Type B pancreatic cell (in vitro differentiated cells): ENCODE data around the gene TMEM255B. TPM values are rescaled to one million over a fixed set of nuclear protein-coding genes. Genes with fewer than 3 reads are reported as not detected.

Source experiments
- DNase-seq: peaks from one replicate; pipeline ENCODE4 v3.0.0; 2021; ENCODE audit warnings: mixed read lengths; ENCODE audit not compliant: unreplicated experiment; ENCODE audit errors: extremely low spot score
- H3K27ac Mint-ChIP-seq: 2 replicates; pipeline ENCODE4 v1.8.0; 2021; ENCODE audit warnings: mild to moderate bottlenecking, mixed read lengths
- H3K27me3 Mint-ChIP-seq: 2 replicates; pipeline ENCODE4 v1.8.0; 2021; ENCODE audit warnings: mixed read lengths
- H3K36me3 Mint-ChIP-seq: 2 replicates; pipeline ENCODE4 v1.8.0; 2021; ENCODE audit warnings: mixed read lengths
- H3K4me1 Mint-ChIP-seq: one replicate; pipeline ENCODE4 v1.8.0; 2021; ENCODE audit warnings: mixed read lengths; ENCODE audit not compliant: unreplicated experiment
- H3K4me3 Mint-ChIP-seq: 2 replicates; pipeline ENCODE4 v1.8.0; 2021; ENCODE audit warnings: mild to moderate bottlenecking, mixed read lengths
- H3K9me3 Mint-ChIP-seq: 2 replicates; pipeline ENCODE4 v1.8.0; 2021; ENCODE audit warnings: mixed read lengths
- total RNA-seq: library from RNA; stranded (reverse); gene quantifications from 2 replicates; pipeline ENCODE4 v1.2.1, GENCODE V29; 2021; ENCODE audit warnings: low replicate concordance
- TF ChIP-seq, protein P1 (sequence below): fragments of 200-600 bp; sonication (generic); conservative IDR thresholded peaks from 2 replicates; pipeline ENCODE4 v1.5.0; 2021; ENCODE audit warnings: antibody characterized with exemption, mild to moderate bottlenecking

The TMEM255B gene
- total RNA-seq, 1 donor from 2014 or later, result 0.92 TPM

DNA sequence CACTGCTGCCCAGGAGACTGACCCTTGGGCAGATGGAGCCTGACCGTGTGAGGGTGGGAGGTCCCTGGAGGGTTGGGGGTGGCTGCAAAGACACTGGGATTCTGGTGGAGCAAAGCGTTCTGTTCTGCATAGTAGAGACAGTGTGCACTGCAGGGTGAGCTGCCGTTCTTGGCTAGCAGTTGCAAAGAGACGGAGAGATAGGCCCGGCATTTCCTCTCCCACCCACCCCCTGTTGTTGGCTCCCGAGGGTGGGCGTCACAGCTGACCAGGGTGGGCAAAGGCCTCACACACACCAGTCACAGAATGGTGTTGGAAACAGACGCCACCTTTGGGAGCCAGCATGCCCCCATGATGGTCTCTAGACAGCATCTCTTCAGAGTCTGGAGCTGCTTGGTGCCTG is 11.4 kb downstream of the TMEM255B start:
- Mint-ChIP-seq H3K4me3 (no peak overlapping the region), H3K27ac (no peak overlapping the region), H3K9me3 (peaks cover 8% of the 10 kb centered on the region), H3K4me1 (no peaks in the 10 kb centered on the region), H3K27me3 (peaks cover 8% of the 10 kb centered on the region), H3K36me3 (no peaks in the 10 kb centered on the region)
- DNase-seq, result no peak
- TF ChIP-seq, protein P1, sequence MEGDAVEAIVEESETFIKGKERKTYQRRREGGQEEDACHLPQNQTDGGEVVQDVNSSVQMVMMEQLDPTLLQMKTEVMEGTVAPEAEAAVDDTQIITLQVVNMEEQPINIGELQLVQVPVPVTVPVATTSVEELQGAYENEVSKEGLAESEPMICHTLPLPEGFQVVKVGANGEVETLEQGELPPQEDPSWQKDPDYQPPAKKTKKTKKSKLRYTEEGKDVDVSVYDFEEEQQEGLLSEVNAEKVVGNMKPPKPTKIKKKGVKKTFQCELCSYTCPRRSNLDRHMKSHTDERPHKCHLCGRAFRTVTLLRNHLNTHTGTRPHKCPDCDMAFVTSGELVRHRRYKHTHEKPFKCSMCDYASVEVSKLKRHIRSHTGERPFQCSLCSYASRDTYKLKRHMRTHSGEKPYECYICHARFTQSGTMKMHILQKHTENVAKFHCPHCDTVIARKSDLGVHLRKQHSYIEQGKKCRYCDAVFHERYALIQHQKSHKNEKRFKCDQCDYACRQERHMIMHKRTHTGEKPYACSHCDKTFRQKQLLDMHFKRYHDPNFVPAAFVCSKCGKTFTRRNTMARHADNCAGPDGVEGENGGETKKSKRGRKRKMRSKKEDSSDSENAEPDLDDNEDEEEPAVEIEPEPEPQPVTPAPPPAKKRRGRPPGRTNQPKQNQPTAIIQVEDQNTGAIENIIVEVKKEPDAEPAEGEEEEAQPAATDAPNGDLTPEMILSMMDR, result no peak

DNA sequence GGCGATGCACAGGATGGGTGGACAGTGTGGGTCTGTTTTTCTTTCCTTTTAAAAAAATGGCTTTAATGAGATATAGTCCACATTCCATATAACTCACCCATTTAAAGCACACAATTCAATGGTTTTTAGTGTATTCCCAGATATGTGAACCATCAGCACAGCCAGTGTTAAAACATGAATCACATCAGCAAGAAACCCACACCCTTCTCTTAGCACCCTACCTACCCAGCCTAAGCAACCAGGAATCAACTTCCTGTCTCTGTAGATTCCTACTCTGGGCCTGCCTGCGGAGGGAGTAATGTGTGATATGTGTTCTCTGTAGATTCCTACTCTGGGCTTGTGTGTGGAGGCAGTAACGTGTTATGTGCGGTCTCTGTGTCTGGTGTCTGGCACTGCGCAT is 11.9 kb downstream of the TMEM255B start:
- peaks cover 8% of the 10 kb centered on the region for H3K9me3 Mint-ChIP-seq
- no peak for DNase-seq
- no peaks in the 10 kb centered on the region for H3K36me3 Mint-ChIP-seq
- peaks cover 8% of the 10 kb centered on the region for H3K27me3 Mint-ChIP-seq
- TF ChIP-seq, protein P1, result no peak
- no peaks in the 10 kb centered on the region for H3K4me1 Mint-ChIP-seq
- no peak overlapping the region for H3K27ac Mint-ChIP-seq
- H3K4me3 Mint-ChIP-seq, result no peak overlapping the region

DNA sequence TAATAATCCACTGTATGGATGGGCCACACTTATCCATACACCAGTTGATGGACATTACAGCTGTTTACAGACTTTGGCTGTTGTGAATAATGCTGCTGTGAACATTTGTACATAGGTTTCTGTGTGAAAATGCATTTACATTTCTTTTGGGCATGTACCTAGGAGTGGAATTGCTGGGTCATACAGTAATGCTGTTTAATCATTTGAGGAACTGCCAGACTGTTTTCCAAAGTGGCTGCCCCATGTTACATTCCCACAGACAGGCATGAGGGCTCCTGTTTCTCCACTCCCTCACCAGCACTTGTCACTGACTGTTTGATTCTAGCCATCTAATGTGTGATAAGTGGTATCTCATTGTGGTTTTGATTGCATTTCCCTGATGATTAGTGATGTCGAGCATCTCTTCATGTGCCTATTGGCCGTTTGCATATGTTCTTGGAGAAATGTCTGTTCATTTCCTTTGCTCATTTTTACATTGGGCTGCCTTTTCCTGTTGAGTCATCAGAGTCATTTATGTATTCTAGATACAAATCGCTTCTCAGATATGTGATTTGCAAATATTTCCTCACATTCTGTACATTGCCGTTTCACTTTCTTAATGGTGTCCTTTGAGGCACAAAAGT is 12.8 kb downstream of the TMEM255B start:
- no peak for DNase-seq
- TF ChIP-seq, protein P1, result no peak
- Mint-ChIP-seq H3K4me1 (no peaks in the 10 kb centered on the region), H3K27ac (no peak overlapping the region), H3K27me3 (peaks cover 8% of the 10 kb centered on the region), H3K36me3 (no peaks in the 10 kb centered on the region), H3K4me3 (no peak overlapping the region), H3K9me3 (peaks cover 8% of the 10 kb centered on the region)

DNA sequence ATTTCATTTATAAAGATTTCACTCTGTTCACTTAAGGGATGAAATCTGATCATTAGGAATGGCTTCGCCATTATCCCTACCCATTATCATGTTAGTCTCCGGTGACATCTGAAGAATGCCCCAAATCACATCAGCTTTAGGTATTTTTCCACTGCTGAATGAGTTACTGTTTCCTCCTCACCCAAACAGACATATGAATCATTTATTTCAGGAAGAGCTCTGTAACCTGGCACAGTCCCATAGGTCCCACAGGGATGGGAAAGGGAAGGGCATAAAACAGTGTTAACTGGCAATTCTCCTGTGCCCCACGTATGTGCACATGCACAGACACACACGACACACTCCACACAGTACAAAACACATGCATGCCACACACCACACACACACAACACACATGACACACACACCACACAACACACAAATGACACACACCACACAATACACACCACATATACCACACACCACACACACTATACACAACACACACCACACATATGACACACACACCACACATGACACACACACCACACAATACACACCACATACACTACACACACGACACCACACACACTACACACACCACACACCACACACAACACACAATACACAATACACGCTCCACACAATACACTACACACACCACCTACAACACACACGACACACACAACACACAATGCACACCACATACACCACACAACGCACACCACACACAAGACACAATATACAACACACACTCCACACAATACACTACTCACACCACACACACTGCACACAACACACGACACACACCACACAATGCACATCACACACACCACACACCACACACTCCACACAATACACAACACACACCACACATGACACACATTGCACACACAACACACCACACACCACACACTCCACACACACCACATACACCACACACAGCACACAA is 15.4 kb downstream of the TMEM255B start:
- DNase-seq, result no peak
- Mint-ChIP-seq H3K27me3 (peaks cover 18% of the 10 kb centered on the region), H3K9me3 (peaks cover 8% of the 10 kb centered on the region), H3K4me1 (no peaks in the 10 kb centered on the region), H3K36me3 (no peaks in the 10 kb centered on the region), H3K4me3 (no peak overlapping the region), H3K27ac (no peak overlapping the region)
- TF ChIP-seq, protein P1, result no peak

DNA sequence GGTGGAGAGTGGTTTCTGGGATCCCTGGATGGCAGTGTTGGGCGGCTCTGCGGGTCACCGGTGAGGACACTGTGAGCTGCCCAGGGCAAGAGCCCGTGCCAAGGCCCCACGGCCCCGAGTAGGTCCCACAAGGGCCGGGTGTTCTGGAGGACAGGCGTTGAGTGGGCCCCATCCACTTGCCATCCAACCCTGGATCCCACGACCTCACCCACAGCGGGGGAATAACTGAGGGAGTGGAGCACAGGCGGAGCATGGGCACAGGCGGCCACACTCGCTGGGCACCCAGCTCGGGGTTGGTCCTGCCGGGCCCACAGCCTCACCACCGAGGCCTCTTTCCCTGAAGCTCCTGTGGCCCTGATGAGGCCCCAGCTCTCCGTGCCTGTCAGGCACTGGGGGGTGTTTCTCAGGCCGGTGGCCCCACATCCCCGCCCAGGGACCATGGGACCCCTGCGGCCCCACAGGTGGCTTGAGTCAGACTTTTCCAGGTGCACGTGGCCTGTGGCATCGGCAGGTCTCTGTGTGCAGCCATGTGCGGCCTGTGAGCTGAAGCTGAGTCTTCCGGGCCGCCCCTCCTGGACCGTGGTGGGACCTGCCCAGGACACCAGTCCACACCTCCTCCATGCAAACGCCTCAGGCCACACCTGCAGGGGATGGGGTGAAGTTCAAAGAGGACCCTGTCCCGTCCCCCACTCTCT is 16.6 kb downstream of the TMEM255B start:
- Mint-ChIP-seq H3K27ac (no peak overlapping the region), H3K27me3 (peaks cover 23% of the 10 kb centered on the region), H3K4me3 (no peak overlapping the region), H3K9me3 (peaks cover 8% of the 10 kb centered on the region), H3K4me1 (no peaks in the 10 kb centered on the region), H3K36me3 (no peaks in the 10 kb centered on the region)
- TF ChIP-seq, protein P1, result no peak
- no peak for DNase-seq
